GM19023 (cell line): ENCODE results near the gene GABRB1.

Experiments
- ATAC-seq: cut with Tn5 transposase; IDR thresholded peaks from one replicate; pipeline ENCODE4 v1.9.1; 2021; ENCODE audit warnings: mild to moderate bottlenecking, moderate library complexity; ENCODE audit not compliant: unreplicated experiment

The GABRB1 gene

DNA sequence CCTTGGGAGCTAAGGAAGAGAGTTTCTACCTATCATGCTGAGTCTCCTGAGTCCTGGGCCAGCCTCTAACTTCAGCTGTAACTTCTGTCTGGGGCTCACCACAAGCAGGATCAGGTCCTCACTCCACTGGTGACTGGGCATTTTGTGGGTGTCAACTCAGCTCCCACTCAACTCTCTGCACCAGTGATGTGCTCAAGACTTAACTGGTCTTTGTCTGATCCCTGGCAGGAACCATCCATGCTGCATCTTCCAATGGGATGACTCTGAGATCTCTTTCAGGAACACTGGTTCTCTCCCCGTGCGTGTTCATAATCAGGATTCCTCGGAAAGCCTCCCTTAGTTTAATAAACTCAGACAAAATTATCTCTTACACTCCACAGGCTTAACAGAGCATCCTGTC, 349.8 kb downstream of the GABRB1 start:
- ATAC-seq: no peak

DNA sequence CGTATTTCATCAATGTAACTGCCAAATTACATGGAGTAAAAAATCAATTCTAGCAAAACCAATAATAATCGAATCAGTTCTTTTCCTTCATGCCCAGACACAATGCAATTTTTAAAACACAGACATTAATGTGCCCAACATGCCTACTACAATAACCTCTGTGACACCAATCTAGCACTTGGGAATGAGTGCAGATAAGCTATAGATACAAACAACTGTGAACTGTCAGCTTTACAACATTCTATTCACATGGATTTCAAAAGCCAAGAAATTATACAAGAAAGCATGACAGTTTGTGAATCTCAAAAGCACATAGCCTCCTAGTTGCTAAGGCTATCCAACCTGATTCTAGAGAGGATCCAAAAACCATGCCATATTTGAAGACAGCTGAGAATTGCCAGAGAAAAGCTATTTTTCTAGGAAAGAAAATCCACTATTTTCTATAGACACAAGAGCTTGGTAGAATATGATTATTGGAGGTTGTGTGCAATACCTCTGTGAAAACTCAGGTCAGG, 351.5 kb downstream of the GABRB1 start:
- ATAC-seq: no peak

DNA sequence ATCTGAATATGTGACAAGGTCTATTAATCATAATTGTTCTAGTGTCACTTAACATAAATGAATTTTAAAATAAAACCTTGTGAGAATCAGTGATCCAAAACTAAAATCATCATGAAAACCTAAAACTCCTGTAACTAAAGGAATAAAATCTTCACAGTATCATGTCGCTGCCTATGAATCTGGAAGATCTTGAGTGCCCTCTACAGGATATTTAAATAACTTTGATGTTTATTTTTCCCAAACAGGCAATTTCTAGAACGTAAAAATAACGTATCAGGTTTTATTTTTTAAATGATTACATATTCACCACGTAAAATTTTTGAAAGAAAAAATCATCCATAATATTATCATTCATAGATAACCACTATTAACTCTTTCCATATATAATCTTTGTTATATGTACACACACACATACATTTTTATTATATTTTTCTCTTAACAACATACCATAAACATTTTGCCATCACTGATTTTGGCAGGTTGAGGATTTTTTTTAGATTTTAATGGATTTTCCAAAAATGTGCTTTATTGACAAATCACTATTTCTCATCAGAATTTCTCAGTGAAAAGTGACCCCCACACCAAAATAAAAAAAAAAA, 352.6 kb downstream of the GABRB1 start:
- ATAC-seq: no peak

DNA sequence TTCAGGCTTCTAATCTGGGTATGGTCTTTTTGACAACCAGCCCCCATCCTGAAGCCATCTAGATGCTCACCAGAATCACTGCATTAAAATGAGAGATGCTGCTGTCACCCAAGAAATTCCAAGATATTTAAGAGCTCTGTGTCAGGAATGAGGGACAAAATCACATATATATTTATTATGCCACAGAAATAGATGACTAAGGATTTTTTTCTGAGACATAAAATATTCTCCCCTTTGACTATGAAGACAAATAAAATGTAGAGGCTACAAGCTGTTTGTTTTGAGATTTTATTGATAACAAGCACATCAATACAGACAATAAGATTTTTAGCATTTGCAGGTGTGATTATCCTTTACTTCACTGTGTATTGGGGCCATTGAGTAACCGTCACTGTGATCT, 354.8 kb downstream of the GABRB1 start:
- no peak for ATAC-seq

DNA sequence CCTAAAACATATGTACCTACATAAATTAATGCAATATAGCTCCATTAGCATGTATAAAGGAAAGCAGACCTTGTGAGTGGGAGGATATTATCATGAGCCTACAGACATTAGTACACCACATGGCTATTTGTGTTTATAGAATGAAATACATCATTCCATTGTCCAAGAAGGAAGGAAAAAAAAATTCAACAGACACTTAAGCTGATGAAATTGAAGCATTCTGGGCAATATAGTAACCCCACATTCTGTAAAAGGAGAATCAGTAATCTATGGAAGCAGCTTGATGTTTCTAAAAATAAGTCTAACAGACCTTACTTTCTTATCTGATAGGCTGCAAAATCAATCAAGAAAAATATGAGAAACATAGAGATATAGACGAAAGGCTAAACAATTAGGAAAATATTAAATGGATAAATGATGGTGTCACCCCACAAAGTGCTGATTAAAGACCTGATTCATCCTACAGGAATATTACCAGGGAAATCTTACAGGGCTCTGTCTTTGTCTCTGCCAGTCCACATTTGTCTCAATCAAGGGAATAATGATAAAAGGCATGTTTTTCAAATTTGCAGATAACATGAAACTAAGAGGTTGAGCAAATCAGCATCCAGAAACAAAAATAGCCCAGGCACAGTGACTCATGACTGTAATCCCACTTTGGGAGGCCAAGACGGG, 355.3 kb downstream of the GABRB1 start:
- ATAC-seq: no peak

DNA sequence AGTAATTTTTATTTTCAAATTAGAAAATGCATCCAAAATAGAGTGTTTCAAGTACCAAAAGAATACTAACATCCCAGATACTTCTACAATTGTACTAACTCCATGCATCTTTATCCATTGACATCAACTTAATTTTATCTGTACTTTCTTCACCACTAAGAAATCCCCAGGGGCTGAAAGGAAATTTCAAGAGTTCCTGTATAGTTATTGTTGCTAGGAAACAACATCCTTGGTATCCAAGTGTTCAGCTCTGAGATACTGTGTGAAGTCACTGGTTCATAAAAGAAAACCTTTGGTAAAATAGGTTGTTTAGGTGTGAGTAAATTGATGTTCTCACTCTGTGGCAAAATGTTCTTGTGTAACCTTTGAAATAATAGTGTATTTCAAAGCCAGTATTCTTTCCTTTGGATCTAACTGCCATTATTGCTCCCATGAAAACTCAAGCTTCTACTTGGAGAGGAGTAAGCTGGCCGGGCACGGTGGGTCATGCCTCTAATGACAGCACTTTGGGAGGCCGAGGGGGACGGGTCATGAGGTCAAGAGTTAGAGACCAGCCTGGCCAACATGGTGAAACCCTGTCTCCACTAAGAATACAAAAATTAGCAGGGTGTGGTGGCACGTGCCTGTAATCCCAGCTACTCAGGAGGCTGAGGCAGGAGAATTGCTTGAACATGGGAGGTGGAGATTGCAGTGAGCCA, 359.2 kb downstream of the GABRB1 start:
- ATAC-seq: no peak

DNA sequence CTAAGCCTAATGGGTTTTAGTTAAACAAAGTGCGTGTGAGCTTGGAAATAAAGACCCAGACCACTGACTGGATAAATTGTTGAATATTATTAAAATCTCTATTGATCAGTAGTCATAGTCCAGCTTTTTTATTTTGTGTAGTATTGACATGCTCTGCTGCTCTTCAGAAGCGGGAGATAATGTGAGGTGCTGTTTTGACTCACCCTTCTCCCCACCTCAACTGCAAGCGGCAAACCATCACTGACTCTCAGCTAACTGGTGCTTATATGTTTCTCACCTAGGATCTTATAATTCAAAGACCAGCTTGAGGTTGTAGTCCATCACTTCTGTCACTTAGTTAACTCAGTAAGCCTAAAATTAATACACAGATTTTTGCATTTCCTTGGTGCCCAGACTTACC, 359.9 kb downstream of the GABRB1 start:
- ATAC-seq: no peak

DNA sequence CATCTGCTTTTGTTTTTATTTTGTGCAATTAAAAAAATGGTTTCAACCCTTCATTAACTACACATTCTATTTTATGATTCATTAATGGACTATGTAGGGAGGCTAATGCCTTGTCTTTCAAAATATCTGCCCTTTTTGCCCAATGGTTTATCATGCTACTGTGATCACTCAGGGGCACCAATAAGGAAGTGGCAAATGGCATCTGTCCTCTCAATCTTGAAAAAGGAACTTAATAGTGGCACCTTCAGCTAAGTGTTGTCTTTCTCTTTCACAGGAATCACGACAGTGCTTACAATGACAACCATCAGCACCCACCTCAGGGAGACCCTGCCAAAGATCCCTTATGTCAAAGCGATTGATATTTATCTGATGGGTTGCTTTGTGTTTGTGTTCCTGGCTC, 375.0 kb downstream of the GABRB1 start:
- no peak for ATAC-seq

DNA sequence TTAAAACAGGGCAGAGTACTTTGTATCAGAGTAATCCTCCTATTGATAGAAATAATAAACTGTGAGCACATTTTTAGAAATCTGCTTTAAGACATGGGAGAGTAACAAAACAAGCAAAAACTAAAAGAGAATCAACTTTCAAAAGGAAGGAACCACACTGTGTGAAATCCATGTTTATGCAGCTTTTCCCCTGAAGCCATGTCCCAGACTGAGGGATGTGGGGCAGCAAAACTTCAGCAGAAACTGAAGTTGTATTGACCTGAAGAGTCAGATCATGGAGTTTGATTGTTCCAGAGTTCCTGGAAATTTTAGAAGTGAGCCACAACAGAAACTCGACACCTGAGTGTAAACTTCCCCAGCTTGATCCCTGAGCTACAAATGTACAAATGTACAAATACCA, 378.9 kb downstream of the GABRB1 start:
- no peak for ATAC-seq

DNA sequence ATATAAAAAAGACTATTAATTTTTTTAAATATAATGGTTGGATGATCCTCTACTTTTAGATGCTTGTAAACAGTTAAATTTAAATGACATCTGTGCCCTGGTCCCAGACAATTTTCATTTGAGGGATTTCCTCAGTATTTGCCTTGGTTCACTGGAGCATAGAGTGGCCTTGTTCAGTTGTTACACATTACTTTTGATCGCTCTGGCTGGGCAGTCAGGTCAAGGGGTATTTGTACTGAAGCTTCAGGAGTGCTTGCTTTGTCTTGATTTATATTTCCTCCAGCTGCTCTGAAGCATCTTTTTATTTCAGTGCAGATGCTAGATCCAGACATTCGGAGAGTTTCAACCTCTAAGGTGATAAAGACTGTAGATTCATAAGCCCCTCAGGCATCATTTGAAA, 382.2 kb downstream of the GABRB1 start:
- ATAC-seq: no peak

DNA sequence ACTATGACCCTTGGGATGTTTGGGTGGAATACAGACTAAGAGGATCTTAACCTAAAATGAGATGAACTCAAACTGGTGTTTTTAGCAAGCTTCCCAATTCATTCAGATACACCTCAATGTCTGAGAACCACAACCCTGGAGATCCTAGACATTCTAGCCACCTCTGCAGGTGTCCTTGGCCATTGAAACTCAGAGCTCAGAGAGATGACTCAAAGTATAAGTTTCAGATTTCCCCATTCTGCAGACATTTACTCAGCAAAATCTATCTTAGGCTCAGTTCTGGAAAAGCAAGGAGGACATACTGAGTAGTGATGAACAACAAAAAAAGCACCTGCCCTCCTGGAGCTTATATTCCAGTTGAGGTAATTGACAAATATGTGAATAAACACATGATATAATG, 384.4 kb downstream of the GABRB1 start:
- no peak for ATAC-seq

DNA sequence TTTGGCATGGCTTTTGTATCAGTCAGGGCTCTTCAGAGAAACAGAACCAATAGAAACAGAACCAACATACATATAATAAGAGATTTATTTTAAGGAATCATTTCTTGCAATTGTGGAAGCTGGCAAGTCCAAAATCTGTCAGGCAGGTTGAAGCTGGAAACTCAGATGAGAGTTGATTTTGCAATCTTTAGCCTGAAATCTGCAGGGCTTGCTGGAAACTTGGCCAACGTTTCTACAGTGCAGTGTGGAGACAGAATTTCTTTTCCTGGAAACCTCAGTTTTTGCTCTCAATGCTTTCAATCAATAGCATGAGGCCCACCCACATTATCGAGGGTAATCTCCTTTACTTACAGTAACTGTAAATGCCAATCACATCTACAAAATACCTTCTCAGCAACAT, 386.8 kb downstream of the GABRB1 start:
- ATAC-seq: no peak

DNA sequence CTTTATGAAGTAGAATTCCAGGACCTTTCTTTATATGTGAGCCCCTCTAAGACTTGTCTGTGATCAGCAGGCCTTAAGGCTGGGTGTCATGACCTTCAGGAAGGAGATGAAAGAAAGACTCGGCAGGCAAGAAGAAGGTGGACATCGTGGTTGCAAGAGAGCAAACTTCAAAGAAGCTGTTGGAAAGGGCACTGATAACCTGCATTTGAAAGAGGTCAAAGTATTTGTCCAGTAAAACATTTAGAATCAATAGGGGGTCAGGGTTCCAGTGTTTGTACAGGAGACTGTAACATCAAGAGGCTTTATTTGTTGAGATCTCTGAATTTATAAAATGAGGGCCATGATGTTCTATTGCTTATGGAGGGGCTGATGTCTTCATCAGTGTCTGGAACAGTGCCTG, 387.9 kb downstream of the GABRB1 start:
- no peak for ATAC-seq

DNA sequence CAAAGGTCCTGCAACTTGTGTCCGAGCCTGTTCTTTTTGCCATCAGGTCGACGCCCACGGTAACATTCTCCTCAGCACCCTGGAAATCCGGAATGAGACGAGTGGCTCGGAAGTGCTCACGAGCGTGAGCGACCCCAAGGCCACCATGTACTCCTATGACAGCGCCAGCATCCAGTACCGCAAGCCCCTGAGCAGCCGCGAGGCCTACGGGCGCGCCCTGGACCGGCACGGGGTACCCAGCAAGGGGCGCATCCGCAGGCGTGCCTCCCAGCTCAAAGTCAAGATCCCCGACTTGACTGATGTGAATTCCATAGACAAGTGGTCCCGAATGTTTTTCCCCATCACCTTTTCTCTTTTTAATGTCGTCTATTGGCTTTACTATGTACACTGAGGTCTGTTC, 394.3 kb downstream of the GABRB1 start:
- no peak for ATAC-seq

DNA sequence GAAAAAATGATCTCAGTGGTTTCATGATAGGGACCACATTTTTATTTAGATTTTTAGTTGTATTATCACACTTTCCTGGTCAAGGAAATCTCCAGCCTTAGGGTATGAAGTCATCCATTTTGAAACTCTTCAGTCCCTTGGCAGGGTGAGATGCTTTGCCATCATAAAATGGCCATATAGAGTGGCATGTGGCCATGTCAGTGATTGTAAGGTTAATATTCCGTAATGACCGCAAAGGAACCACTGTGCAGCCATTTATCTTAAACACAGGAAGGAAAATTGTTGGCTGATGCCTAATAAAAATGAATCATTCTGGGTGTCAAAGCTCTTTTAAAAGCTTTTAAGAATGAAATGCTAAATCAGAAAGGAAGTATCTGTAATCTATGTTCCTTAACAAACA, 396.6 kb downstream of the GABRB1 start:
- ATAC-seq: no peak

DNA sequence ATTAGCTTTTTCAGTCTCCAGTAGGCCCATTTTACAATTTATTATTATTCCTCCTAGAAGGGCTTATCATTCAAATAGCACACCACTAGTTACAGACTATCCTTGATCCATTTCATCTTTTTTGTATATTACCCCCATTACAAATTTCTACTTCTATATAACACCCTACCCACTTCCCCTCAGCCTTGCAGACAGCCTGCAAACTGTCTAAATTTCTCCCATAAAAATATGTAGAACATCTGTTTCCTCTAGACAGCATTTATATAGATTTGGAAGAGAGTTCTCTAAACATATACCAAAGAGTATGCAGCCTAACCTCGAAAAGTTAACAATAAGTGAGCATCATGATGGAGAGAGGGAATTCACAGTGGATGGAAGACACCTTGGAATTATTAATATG, 401.4 kb downstream of the GABRB1 start:
- no peak for ATAC-seq

DNA sequence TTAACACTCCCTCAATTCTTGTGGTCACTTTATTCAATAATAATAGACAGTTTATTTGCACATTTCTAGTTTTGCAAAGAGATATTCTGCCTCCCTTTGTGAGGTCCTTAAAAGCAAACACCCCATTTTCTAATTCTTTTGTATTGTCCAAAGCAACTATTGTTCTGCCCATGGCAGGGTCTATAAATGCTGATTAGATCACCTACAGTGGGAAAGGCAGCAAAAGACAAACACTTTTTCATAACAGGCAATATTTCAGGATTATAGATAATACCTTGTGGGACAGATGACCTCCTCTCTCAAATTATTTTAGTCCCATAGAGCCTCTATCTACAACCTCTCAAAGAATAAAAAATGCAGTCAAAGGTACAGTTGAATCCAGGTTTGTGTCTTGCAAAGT, 403.6 kb downstream of the GABRB1 start:
- no peak for ATAC-seq

DNA sequence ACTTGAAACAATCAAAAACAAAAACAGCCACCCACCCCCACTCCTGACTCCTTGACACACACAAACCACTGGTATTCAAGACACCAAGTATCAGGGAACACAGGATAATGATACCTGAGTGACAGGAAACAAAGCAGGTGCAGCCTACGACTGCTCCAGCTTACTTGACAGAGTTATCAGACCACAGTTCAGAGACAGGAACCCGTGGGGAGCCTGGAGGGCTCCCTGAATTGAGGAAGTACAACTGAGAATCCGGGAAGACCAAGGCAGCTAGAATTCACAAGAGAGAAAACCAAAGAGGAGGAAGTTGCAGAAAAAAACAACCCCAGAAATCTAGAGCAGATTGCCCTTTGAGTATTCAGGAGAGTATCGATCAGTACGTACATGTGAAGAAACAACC, 411.6 kb downstream of the GABRB1 start:
- no peak for ATAC-seq

DNA sequence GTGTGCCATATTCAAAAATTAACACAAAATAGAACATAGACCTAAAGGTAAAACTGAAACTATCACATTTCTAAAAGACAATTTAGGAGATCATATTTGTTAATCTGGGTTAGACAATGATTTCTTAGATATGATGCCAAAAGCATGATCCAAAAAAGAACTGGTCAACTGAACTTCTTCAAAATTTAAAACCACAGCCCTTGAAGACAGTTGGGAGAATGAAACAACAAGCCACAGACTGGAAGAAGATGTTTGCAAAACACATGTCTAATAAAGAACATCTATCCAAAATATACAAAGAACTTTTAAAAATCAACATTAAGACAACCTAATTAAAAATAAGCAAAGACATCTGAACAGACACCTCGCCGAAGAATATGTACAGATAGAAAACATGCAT, 412.7 kb downstream of the GABRB1 start:
- ATAC-seq: no peak

DNA sequence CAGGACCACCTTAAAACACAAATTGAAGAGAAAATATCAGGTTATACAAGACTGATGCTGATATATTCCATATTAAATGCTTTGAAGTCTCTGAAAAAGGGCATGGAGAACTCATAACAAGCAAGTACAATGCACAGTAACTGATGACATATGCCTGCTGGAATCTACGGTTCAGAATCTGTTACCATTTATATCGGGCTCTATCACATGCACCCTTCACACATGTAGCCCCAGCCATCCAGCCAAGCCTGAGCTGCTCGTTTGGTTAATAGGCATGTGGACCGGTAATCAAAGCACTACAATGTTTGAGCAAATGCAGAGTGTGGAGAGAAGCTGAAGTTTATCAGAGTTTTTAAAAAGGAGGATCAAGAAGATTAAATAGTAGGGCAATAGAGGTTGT, 420.3 kb downstream of the GABRB1 start:
- no peak for ATAC-seq

DNA sequence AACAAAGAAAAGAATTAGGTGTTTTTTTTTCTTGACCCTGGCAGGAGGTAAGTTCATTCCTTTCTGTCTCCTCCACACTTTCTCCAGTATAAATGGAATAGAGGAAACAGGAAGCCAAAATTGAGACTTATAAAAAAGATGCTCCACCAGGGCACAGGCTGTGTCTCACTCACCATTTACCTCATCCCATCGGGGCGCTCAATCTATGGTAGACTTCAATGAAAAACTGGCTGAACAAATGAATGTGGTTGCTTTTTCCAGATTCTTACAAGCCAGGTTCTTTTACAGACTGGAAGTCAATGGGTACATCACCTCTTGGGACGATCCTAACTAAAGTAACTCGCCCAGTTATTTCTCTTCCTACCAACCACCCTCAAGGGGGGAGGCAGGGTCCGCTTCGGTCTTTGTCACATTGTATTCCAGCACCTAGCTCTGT, 431.4 kb downstream of the GABRB1 start:
- peak; percentile 33 for ATAC-seq

DNA sequence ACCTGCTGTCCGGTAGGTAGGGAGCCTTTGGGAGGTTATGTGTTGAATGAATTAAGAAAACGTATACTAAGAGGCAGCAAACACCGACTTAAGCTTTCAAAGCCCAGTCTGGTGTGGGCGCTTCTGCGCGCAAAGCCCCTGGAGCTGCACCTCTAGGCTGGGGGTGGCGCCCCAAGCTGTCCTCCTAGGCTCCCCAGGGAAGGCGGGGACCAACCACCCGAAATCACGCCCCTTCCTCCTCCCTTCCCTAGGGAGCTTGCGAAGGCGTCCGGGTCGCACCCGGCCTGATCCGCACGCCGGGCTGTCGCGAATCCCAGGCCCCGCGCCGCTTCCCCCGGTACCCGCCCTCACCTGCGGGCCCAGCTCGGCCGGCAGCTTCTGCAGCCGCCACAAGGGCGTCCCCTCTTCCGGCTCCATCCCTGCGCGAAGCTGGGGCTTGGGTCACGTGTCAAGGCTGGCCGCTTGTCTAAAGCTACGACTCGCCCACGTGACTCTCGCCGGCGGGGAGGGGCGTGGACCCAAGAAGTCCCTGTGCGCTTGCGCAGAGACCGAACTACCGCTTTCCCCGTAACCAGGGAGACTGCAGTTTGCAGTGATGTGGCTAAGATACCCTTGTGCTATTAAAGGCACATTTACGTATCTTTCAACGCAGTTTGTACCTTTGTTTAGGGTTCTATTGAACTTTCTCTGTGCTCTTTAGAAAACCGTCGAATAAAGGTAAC, 432.0 kb downstream of the GABRB1 start, which contains the start of gene COMMD8:
COMMD8 (minus strand) TSS at position 468 of the 722 bp plus-strand sequence; CDS start at position 417, 51 bp downstream.
- peak; percentile 95 for ATAC-seq
